HepG2 (cell line): ENCODE results near the gene ZNF3. TPM values are rescaled to one million over a fixed set of nuclear protein-coding genes. Genes with fewer than 3 reads are reported as not detected.

Source experiments
- ATF1 ChIP-seq: IDR thresholded peaks from 2 replicates; pipeline ENCODE4 v1.6.1; 2016; ENCODE audit warnings: mild to moderate bottlenecking, control low read depth
- CC2D1A ChIP-seq: sonication (generic); formaldehyde crosslinking; IDR thresholded peaks from 2 replicates; pipeline ENCODE4 v1.8.1; 2023; ENCODE audit warnings: mild to moderate bottlenecking, missing genetic modification reagents
- CCAR2 ChIP-seq: fragments of 200-400 bp; formaldehyde crosslinking; optimal IDR thresholded peaks from 2 replicates; pipeline ENCODE3; 2018; ENCODE audit warnings: low read depth, mild to moderate bottlenecking, low read length, moderate library complexity
- CEBPZ ChIP-seq: IDR thresholded peaks from 2 replicates; pipeline ENCODE4 v1.6.1; 2012; ENCODE audit warnings: low read length, improper control_type of control experiment
- GMEB1 ChIP-seq: sonication (generic); formaldehyde crosslinking; IDR thresholded peaks from 2 replicates; pipeline ENCODE4 v1.5.1; 2020; ENCODE audit warnings: missing genetic modification reagents, mild to moderate bottlenecking, borderline replicate concordance
- IKZF5 ChIP-seq: IDR thresholded peaks from 2 replicates; pipeline ENCODE4 v1.6.1; 2018; ENCODE audit warnings: missing genetic modification reagents, mild to moderate bottlenecking, missing compliant biosample characterization
- KDM5B ChIP-seq: sonication (generic); formaldehyde crosslinking; IDR thresholded peaks from 2 replicates; pipeline ENCODE4 v1.4.0; 2020; ENCODE audit warnings: missing genetic modification reagents, mild to moderate bottlenecking, borderline replicate concordance
- SATB2 ChIP-seq: sonication (generic); formaldehyde crosslinking; IDR thresholded peaks from 2 replicates; pipeline ENCODE4 v1.5.0; 2020; ENCODE audit warnings: missing genetic modification reagents
- THRA ChIP-seq: sonication (generic); formaldehyde crosslinking; IDR thresholded peaks from 2 replicates; pipeline ENCODE4 v1.4.0; 2020; ENCODE audit warnings: missing genetic modification reagents, borderline replicate concordance
- ZNF335 ChIP-seq: sonication (generic); formaldehyde crosslinking; IDR thresholded peaks from 2 replicates; pipeline ENCODE4 v1.4.0; 2020; ENCODE audit warnings: missing genetic modification reagents
- ZNF501 ChIP-seq: sonication (generic); formaldehyde crosslinking; IDR thresholded peaks from 2 replicates; pipeline ENCODE4 v1.5.1; 2020; ENCODE audit warnings: mild to moderate bottlenecking, moderate library complexity, missing genetic modification reagents
- polyA plus RNA-seq, 8 experiments: library from polyadenylated mRNA; depleted of rRNA in 3 of 8; stranded (reverse) in 7 of 8; unstranded in 1 of 8; fragments of >200 nt; fragmentation: Illumina TruSeq in 4 of 8; extraction: Trizol in 4 of 8; gene quantifications; 2 replicates each; pipeline versions ENCODE4 v1.2.1 to v1.2.3, GENCODE V29; 2011 to 2016; ENCODE audit warnings: low read depth in 4 of 8, missing spikeins in 1 of 8, mixed read lengths in 1 of 8; ENCODE audit not compliant: insufficient read depth in 1 of 8
- total RNA-seq, 5 experiments: library from RNA; depleted of rRNA; stranded (reverse); fragments of >200 nt; fragmentation: Illumina TruSeq; extraction: Trizol; gene quantifications; 2 replicates each; pipeline ENCODE4 v1.2.3, GENCODE V29; 2016; ENCODE audit warnings: low read depth in 1 of 5
- TF ChIP-seq, protein P1 (sequence below): sonication (generic); formaldehyde crosslinking; IDR thresholded peaks from 2 replicates; pipeline ENCODE4 v1.8.0; 2022; ENCODE audit warnings: mild to moderate bottlenecking, missing genetic modification reagents; ENCODE audit not compliant: insufficient replicate concordance
- TF ChIP-seq, protein P2 (sequence below): sonication (generic); formaldehyde crosslinking; IDR thresholded peaks from 2 replicates; pipeline ENCODE4 v1.8.1; 2022; ENCODE audit warnings: mild to moderate bottlenecking, missing genetic modification reagents
- TF ChIP-seq, protein P3 (sequence below): sonication (generic); formaldehyde crosslinking; IDR thresholded peaks from 2 replicates; pipeline ENCODE4 v1.5.1; 2020; ENCODE audit warnings: missing genetic modification reagents, mild to moderate bottlenecking, borderline replicate concordance

The ZNF3 gene
- total and polyA plus RNA-seq, 2 of the 13 experiments (the other 11 are each of a cell fraction or from before 2014, with no cell fraction given) = 33.7 to 56.9 TPM

DNA sequence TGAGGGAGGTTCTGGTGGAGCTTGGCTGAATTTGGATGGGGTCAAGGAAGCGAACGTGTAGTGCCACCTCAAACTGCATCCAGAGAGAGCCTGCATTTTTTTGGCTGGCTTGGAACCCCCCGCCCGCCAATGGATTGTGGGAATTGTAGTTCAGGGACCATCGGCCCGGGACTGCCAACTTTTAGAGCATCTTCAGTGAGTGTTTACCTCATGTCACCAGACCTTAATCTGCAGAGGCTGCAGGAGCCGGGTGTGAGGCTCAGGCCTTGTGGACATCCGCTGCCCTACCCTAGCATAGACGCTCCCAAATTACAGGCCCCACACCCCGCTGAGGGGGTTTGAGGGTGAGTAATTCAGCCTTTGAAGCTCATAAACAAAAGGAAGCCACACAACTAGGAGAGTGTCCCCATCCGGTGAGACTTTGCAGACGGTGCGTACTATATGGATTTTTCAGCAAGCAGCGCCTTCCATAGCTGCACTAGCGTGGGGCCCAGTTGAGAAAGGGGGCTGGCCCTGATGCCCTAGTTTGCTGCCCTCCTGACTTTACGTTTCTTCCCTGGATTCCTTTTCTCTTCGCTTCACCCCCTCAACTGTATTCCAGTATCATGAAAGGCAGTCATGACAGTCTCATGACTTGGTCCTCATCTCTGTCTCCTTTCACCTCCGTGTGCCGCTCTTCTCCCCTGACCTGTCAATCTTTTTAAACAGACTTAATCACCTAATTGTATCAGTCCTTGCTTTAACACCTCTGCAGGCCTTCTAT lies 38.6 kb upstream of the ZNF3 start (continued):
- TF ChIP-seq ZNF335 (CRISPR knock-in tag) = 0 out of 2 replicates have a peak, but pooled peaks have one; percentile 21
- 0 out of 2 replicates have a peak, but pooled peaks have one; percentile 31 for TF ChIP-seq ZNF501 (CRISPR knock-in tag)
- TF ChIP-seq, protein P1, sequence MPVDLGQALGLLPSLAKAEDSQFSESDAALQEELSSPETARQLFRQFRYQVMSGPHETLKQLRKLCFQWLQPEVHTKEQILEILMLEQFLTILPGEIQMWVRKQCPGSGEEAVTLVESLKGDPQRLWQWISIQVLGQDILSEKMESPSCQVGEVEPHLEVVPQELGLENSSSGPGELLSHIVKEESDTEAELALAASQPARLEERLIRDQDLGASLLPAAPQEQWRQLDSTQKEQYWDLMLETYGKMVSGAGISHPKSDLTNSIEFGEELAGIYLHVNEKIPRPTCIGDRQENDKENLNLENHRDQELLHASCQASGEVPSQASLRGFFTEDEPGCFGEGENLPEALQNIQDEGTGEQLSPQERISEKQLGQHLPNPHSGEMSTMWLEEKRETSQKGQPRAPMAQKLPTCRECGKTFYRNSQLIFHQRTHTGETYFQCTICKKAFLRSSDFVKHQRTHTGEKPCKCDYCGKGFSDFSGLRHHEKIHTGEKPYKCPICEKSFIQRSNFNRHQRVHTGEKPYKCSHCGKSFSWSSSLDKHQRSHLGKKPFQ = peak; percentile 16
- no peak for TF ChIP-seq CCAR2
- no peak for TF ChIP-seq SATB2 (CRISPR knock-in tag)
- no peak for TF ChIP-seq ATF1 (CRISPR knock-in tag)
- TF ChIP-seq CEBPZ = no peak
- TF ChIP-seq THRA (CRISPR knock-in tag) = no peak
- TF ChIP-seq IKZF5 (CRISPR knock-in tag) = no peak
- TF ChIP-seq CC2D1A = no peak
- TF ChIP-seq, protein P2, sequence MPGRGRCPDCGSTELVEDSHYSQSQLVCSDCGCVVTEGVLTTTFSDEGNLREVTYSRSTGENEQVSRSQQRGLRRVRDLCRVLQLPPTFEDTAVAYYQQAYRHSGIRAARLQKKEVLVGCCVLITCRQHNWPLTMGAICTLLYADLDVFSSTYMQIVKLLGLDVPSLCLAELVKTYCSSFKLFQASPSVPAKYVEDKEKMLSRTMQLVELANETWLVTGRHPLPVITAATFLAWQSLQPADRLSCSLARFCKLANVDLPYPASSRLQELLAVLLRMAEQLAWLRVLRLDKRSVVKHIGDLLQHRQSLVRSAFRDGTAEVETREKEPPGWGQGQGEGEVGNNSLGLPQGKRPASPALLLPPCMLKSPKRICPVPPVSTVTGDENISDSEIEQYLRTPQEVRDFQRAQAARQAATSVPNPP = no peak
- TF ChIP-seq GMEB1 (CRISPR knock-in tag) = no peak
- TF ChIP-seq, protein P3, sequence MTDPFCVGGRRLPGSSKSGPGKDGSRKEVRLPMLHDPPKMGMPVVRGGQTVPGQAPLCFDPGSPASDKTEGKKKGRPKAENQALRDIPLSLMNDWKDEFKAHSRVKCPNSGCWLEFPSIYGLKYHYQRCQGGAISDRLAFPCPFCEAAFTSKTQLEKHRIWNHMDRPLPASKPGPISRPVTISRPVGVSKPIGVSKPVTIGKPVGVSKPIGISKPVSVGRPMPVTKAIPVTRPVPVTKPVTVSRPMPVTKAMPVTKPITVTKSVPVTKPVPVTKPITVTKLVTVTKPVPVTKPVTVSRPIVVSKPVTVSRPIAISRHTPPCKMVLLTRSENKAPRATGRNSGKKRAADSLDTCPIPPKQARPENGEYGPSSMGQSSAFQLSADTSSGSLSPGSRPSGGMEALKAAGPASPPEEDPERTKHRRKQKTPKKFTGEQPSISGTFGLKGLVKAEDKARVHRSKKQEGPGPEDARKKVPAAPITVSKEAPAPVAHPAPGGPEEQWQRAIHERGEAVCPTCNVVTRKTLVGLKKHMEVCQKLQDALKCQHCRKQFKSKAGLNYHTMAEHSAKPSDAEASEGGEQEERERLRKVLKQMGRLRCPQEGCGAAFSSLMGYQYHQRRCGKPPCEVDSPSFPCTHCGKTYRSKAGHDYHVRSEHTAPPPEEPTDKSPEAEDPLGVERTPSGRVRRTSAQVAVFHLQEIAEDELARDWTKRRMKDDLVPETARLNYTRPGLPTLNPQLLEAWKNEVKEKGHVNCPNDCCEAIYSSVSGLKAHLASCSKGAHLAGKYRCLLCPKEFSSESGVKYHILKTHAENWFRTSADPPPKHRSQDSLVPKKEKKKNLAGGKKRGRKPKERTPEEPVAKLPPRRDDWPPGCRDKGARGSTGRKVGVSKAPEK (CRISPR knock-in tag) = no peak
- no peak for TF ChIP-seq KDM5B
